ENCODE measurements around the gene TMTC1. TPM values are rescaled to one million over a fixed set of nuclear protein-coding genes. Genes with fewer than 3 reads are reported as not detected.

TMTC1 gene
- polyA plus RNA-seq, 1 of the 3 experiments (the other 2 are of a cell fraction): 0.13 TPM

- ChIA-PET POLR2A (no interaction called here), CTCF (no interaction called here)
- H3K36me3 ChIP-seq (replicated peaks in 1 of 2; ENCODE audit: control insufficient read depth in 1 of 2, insufficient read depth in 2 of 2, low read length in 1 of 2): no peaks in the 10 kb centered on the region
- H3K4me3 ChIP-seq (ENCODE audit: low read depth in 2 of 2, low read length in 1 of 2): no peak overlapping the region
- WGBS (ENCODE audit: low lambda C conversion rate): 68% methylated on average over 2 of the region's 2 CpGs
- H3K79me2 ChIP-seq (ENCODE audit: insufficient read depth): no peaks in the 10 kb centered on the region
- no peak overlapping the region for H2AFZ ChIP-seq (ENCODE audit: low read depth)
- H3K9me2 ChIP-seq: no peaks in the 10 kb centered on the region
- no peaks in the 10 kb centered on the region for H3K27me3 ChIP-seq (ENCODE audit: insufficient read depth)
- H3K4me1 ChIP-seq (ENCODE audit: control insufficient read depth in 1 of 2, insufficient read depth in 2 of 2, low read depth in 1 of 2, low read length in 1 of 2): no peaks in the 10 kb centered on the region
- no peaks in the 10 kb centered on the region for H3K9me3 ChIP-seq
- TF ChIP-seq NRF1 (IDR thresholded peaks at IDR 0.05; ENCODE audit: low read depth, low read length): no peak
- no peak for TF ChIP-seq RCOR1 (IDR thresholded peaks at IDR 0.05; ENCODE audit: low read length)
- TF ChIP-seq JUND (IDR thresholded peaks at IDR 0.05): no peak
- TF ChIP-seq MXI1 (IDR thresholded peaks at IDR 0.05; ENCODE audit: low read depth, low read length): no peak
- TF ChIP-seq POLR2AphosphoS5 (IDR thresholded peaks at IDR 0.05; ENCODE audit: low read depth, low read length): no peak
- no peak for TF ChIP-seq PBX3 (IDR thresholded peaks at IDR 0.05)
- TF ChIP-seq FOXM1 (IDR thresholded peaks at IDR 0.05; ENCODE audit: low read depth): no peak
- no peak for TF ChIP-seq NFIC (IDR thresholded peaks at IDR 0.05; ENCODE audit: borderline replicate concordance)
- no peak for TF ChIP-seq RXRA (IDR thresholded peaks at IDR 0.05; ENCODE audit: borderline replicate concordance, low read depth)
- no peak for TF ChIP-seq MEF2A (IDR thresholded peaks at IDR 0.05; ENCODE audit: borderline replicate concordance, low read depth)
- TF ChIP-seq TCF12 (IDR thresholded peaks at IDR 0.05): no peak
- no peak for TF ChIP-seq RFX5 (IDR thresholded peaks at IDR 0.05; ENCODE audit: low read length)
- TF ChIP-seq GABPA (IDR thresholded peaks at IDR 0.05; ENCODE audit: low read depth): no peak
- TF ChIP-seq TAF1 (IDR thresholded peaks at IDR 0.05; ENCODE audit: borderline replicate concordance, low read depth, low read length): no peak
- TF ChIP-seq EP300 (IDR thresholded peaks at IDR 0.05; ENCODE audit: borderline replicate concordance in 1 of 2, low read depth in 1 of 2, low read length in 1 of 2): no peak
- no peak for TF ChIP-seq TEAD4 (IDR thresholded peaks at IDR 0.05; ENCODE audit: borderline replicate concordance, insufficient read depth)
- H4K20me1 ChIP-seq (ENCODE audit: insufficient read depth): no peaks in the 10 kb centered on the region
- no peaks in the 10 kb centered on the region for H3F3A ChIP-seq (replicated peaks; ENCODE audit: insufficient read depth)
- no peak for DNase-seq
- H3K4me2 ChIP-seq: no peak overlapping the region
- no peak overlapping the region for H3K27ac ChIP-seq (ENCODE audit: low read depth in 2 of 2, low read length in 1 of 2)
- H3K9ac ChIP-seq: no peak overlapping the region
Observed at GRCh38 chr12:29768372-29768771, 15.4 kb downstream of the TMTC1 start.

GRCh38 chr12:29763301-29763683 lies 20.4 kb downstream of the TMTC1 start:
- Histone ChIP-seq H3F3A (replicated peaks; ENCODE audit: insufficient read depth) (no peaks in the 10 kb centered on the region), H3K9me2 (no peaks in the 10 kb centered on the region), H3K36me3 (replicated peaks in 1 of 2; ENCODE audit: control insufficient read depth in 1 of 2, insufficient read depth in 2 of 2, low read length in 1 of 2) (no peaks in the 10 kb centered on the region), H3K9ac (no peak overlapping the region), H2AFZ (ENCODE audit: low read depth) (no peak overlapping the region), H3K27me3 (ENCODE audit: insufficient read depth) (no peaks in the 10 kb centered on the region), H3K4me3 (ENCODE audit: low read depth in 2 of 2, low read length in 1 of 2) (no peak overlapping the region), H3K27ac (ENCODE audit: low read depth in 2 of 2, low read length in 1 of 2) (no peak overlapping the region), H3K4me2 (no peak overlapping the region), H3K79me2 (ENCODE audit: insufficient read depth) (no peaks in the 10 kb centered on the region), H4K20me1 (ENCODE audit: insufficient read depth) (no peaks in the 10 kb centered on the region), H3K9me3 (no peaks in the 10 kb centered on the region), H3K4me1 (ENCODE audit: control insufficient read depth in 1 of 2, insufficient read depth in 2 of 2, low read depth in 1 of 2, low read length in 1 of 2) (peaks cover 0 to 4% of the 10 kb centered on the region in 2 experiments; a peak in 1 of 4 replicates)
- ChIA-PET CTCF (no interaction called here), POLR2A (no interaction called here)
- DNase-seq: no peak
- TF ChIP-seq FOXJ3 (CRISPR knock-in tag; IDR thresholded peaks at IDR 0.05) (no peak), TAF1 (IDR thresholded peaks at IDR 0.05; ENCODE audit: borderline replicate concordance, low read depth, low read length) (no peak), TEAD4 (IDR thresholded peaks at IDR 0.05; ENCODE audit: borderline replicate concordance, insufficient read depth) (no peak), NRF1 (IDR thresholded peaks at IDR 0.05; ENCODE audit: low read depth, low read length) (no peak), RXRA (IDR thresholded peaks at IDR 0.05; ENCODE audit: borderline replicate concordance, low read depth) (no peak), GATA2 (CRISPR knock-in tag; IDR thresholded peaks at IDR 0.05) (no peak), POLR2AphosphoS5 (IDR thresholded peaks at IDR 0.05; ENCODE audit: low read depth, low read length) (no peak), FOSL2 (IDR thresholded peaks at IDR 0.05; ENCODE audit: borderline replicate concordance, low read depth) (no peak), USF1 (IDR thresholded peaks at IDR 0.05; ENCODE audit: borderline replicate concordance, low read depth) (no peak), USF2 (IDR thresholded peaks at IDR 0.05; ENCODE audit: borderline replicate concordance, low read depth, low read length) (no peak), TCF12 (IDR thresholded peaks at IDR 0.05) (no peak), EP300 (IDR thresholded peaks at IDR 0.05; ENCODE audit: borderline replicate concordance in 1 of 2, low read depth in 1 of 2, low read length in 1 of 2) (no peak), ZBTB33 (IDR thresholded peaks at IDR 0.05; ENCODE audit: borderline replicate concordance, low read depth) (no peak)
